ENCODE results near the gene RPL13A. TPM values are rescaled to one million over a fixed set of nuclear protein-coding genes. Genes with fewer than 3 reads are reported as not detected.

RPL13A gene

DNA sequence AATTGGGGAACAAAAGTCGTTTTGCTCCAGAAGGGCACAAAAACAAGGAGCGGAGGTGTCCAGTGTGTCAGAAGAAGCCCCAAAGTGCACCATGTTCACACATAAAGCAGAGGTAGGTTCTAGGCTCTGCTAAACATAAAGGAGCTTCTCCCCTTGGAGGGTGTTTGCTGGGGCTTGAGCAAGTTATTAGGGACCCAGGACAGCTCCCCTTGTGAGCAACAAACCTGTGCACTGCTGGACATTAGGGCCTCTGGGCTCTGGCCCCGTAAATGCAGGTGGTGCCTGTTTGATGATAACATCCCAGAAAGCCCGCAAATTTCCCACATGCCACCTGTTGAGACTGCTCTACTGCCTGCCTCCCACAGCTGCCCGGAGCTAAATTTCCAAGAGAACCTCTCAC, 51.2 kb downstream of the RPL13A start:
- H2BK15ac ChIP-seq (ENCODE audit: low read depth, poor library complexity, severe bottlenecking) = no peak overlapping the region
- no peak for DNase-seq
- no peak overlapping the region for H2BK5ac ChIP-seq (ENCODE audit: low read depth, low read length, poor library complexity, severe bottlenecking)
- no peak overlapping the region for H3K18ac ChIP-seq (ENCODE audit: low read depth in 1 of 2, low read length in 2 of 2)
- H2BK120ac ChIP-seq (ENCODE audit: low read depth, low read length) = no peak overlapping the region
- H3K79me1 ChIP-seq (replicated peaks; ENCODE audit: low read length, poor library complexity, severe bottlenecking) = no peaks in the 10 kb centered on the region
- H2AK5ac ChIP-seq (ENCODE audit: low read length, severe bottlenecking) = no peak overlapping the region
- no peak overlapping the region for H3K23ac ChIP-seq (ENCODE audit: low read length in 2 of 2)
- H3K36me3 ChIP-seq (ENCODE audit: control insufficient read depth in 1 of 2, insufficient read depth in 2 of 2, low read depth in 1 of 2, low read length in 2 of 2) = peaks cover 7 to 66% of the 10 kb centered on the region in 2 experiments
- H3K4ac ChIP-seq (ENCODE audit: low read depth in 1 of 2, low read length in 2 of 2) = no peak overlapping the region
- H3K27ac ChIP-seq (ENCODE audit: low read length, poor library complexity, severe bottlenecking) = no peak overlapping the region
- H3K4me1 ChIP-seq (ENCODE audit: control insufficient read depth, insufficient read depth, low read depth, low read length) = peaks cover 11% of the 10 kb centered on the region
- no peak overlapping the region for H4K8ac ChIP-seq (ENCODE audit: low read length)
- H3K27me3 ChIP-seq (ENCODE audit: control insufficient read depth in 1 of 2, insufficient read depth in 1 of 2, low read length in 2 of 2) = no peaks in the 10 kb centered on the region
- 82% methylated on average over 5 of the region's 5 CpGs for WGBS
- no peak overlapping the region for H2AFZ ChIP-seq (ENCODE audit: low read depth, low read length)
- no peak overlapping the region for H3K4me3 ChIP-seq (ENCODE audit: insufficient read depth in 1 of 2, low read depth in 1 of 2, low read length in 2 of 2)
- no peak overlapping the region for H4K91ac ChIP-seq (ENCODE audit: low read length)
- H2BK12ac ChIP-seq (ENCODE audit: low read length in 2 of 2) = no peak overlapping the region
- no peak overlapping the region for H3K9ac ChIP-seq (ENCODE audit: low read length)
- no peak overlapping the region for H3K14ac ChIP-seq (ENCODE audit: low read length in 2 of 2)
- H3K4me2 ChIP-seq (ENCODE audit: low read length, poor library complexity, severe bottlenecking) = no peak overlapping the region
- no peaks in the 10 kb centered on the region for H3K9me3 ChIP-seq (ENCODE audit: control insufficient read depth, low read length)

DNA sequence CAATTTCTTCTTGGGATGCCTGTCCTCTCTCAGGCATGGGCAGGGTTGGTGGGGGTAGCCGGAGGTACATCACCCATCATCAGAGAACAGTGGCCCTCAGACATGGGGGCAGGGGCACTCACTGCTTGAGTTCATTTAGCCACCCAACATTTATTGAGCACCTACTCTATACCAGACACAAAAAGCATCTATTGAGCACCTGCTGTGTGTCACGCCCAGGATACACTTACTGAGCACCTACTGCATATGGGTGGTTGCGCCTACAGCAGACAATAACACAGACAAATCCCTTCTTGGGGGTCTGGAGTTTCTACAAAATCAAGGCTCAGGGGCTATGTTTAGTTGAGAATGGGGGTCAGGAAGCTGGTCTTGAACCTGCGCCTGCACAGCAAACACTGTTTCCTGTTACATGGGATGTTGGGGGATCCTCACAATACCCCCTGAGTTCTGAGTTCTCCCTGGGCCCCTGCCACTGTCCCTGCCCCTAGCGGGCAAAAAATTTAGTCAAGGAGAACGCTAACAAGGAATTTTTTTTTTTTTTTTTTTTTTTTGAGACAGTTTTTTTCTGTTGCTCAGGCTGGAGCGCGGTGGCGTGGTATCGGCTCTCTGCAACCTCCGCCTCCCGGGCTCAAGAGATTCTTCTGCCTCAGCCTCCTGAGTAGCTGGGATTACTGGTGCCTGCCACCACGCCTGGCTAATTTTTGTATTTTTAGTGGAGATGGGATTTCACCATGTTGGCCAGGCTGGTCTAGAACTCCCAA, 52.0 kb downstream of the RPL13A start:
- Histone ChIP-seq H3K4me2 (ENCODE audit: low read length, poor library complexity, severe bottlenecking) (no peak overlapping the region), H4K91ac (ENCODE audit: low read length) (no peak overlapping the region), H2BK12ac (ENCODE audit: low read length in 2 of 2) (no peak overlapping the region), H3K9ac (ENCODE audit: low read length) (no peak overlapping the region), H3K36me3 (ENCODE audit: control insufficient read depth in 1 of 2, insufficient read depth in 2 of 2, low read depth in 1 of 2, low read length in 2 of 2) (peaks cover 7 to 63% of the 10 kb centered on the region in 2 experiments), H3K27me3 (ENCODE audit: control insufficient read depth in 1 of 2, insufficient read depth in 1 of 2, low read length in 2 of 2) (no peaks in the 10 kb centered on the region), H3K4me1 (ENCODE audit: control insufficient read depth, insufficient read depth, low read depth, low read length) (peaks cover 4% of the 10 kb centered on the region), H2BK5ac (ENCODE audit: low read depth, low read length, poor library complexity, severe bottlenecking) (no peak overlapping the region), H3K18ac (ENCODE audit: low read depth in 1 of 2, low read length in 2 of 2) (no peak overlapping the region), H2AK5ac (ENCODE audit: low read length, severe bottlenecking) (no peak overlapping the region), H4K8ac (ENCODE audit: low read length) (no peak overlapping the region), H3K9me3 (ENCODE audit: control insufficient read depth, low read length) (no peaks in the 10 kb centered on the region), H3K4ac (ENCODE audit: low read depth in 1 of 2, low read length in 2 of 2) (no peak overlapping the region), H3K4me3 (ENCODE audit: insufficient read depth in 1 of 2, low read depth in 1 of 2, low read length in 2 of 2) (no peak overlapping the region), H2BK120ac (ENCODE audit: low read depth, low read length) (no peak overlapping the region), H3K23ac (ENCODE audit: low read length in 2 of 2) (no peak overlapping the region), H2BK15ac (ENCODE audit: low read depth, poor library complexity, severe bottlenecking) (no peak overlapping the region), H3K27ac (ENCODE audit: low read length, poor library complexity, severe bottlenecking) (no peak overlapping the region), H3K14ac (ENCODE audit: low read length in 2 of 2) (no peak overlapping the region), H2AFZ (ENCODE audit: low read depth, low read length) (no peak overlapping the region), H3K79me1 (replicated peaks; ENCODE audit: low read length, poor library complexity, severe bottlenecking) (no peaks in the 10 kb centered on the region)
- WGBS = 99% methylated on average over 13 of the region's 13 CpGs
- DNase-seq = no peak

Small RNAs within 50 kb of the gene (small RNA-seq; reads per million reads assigned to genes)
- gene COX6CP7 (ENCODE audit: low read depth) (not detected), gene MIR150 (ENCODE audit: low read depth) (not detected), gene SNORD32A (ENCODE audit: low read depth) (not detected), gene SNORD33 (ENCODE audit: low read depth) (not detected), gene SNORD34 (ENCODE audit: low read depth) (not detected), gene SNORD35A (ENCODE audit: low read depth) (not detected), gene SNORD35B (ENCODE audit: low read depth) (not detected)
